ENCODE results near the gene ZNF683.

DNA sequence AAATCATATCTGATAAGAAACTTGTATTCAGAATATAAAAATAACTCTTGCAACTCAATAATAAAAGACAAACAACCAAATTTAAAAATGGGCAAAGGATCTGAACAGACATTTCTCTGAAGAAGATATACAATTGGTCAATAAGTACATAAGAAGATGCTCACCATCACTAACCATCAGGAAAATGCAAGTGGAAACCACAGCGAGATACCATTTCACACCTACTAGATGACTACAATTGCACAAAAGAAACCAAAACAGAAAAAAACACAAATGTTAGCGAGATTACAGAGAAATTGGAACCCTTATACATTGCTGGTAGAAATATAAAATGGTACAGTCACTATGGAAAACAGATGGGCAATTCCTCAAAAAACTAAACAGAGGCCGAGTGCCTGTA, 11.5 kb upstream of the ZNF683 start:
- TF ChIP-seq, protein P1, sequence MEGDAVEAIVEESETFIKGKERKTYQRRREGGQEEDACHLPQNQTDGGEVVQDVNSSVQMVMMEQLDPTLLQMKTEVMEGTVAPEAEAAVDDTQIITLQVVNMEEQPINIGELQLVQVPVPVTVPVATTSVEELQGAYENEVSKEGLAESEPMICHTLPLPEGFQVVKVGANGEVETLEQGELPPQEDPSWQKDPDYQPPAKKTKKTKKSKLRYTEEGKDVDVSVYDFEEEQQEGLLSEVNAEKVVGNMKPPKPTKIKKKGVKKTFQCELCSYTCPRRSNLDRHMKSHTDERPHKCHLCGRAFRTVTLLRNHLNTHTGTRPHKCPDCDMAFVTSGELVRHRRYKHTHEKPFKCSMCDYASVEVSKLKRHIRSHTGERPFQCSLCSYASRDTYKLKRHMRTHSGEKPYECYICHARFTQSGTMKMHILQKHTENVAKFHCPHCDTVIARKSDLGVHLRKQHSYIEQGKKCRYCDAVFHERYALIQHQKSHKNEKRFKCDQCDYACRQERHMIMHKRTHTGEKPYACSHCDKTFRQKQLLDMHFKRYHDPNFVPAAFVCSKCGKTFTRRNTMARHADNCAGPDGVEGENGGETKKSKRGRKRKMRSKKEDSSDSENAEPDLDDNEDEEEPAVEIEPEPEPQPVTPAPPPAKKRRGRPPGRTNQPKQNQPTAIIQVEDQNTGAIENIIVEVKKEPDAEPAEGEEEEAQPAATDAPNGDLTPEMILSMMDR (IDR thresholded peaks at IDR 0.05) = no peak
- no peak for TF ChIP-seq POLR2A (IDR thresholded peaks at IDR 0.05)

Measured in right lobe of liver (tissue), 4 donors.